RWPE2 (cell line): Measurements from ENCODE around the gene TICRR.

Source experiments
- ATAC-seq: fragments of 200-7000 bp; cut with Tn5 transposase; 3 replicates; pipeline ENCODE4 v1.9.1; 2021; ENCODE audit warnings: low read depth
- DNase-seq: peaks from one replicate; pipeline ENCODE4 v3.0.0-alpha.2; 2020; ENCODE audit warnings: low spot score
- H3K27ac ChIP-seq: fragments of 450-650 bp; 2 replicates; pipeline ENCODE4 v1.5.1; 2017; ENCODE audit warnings: mild to moderate bottlenecking; ENCODE audit not compliant: poor library complexity, severe bottlenecking
- H3K27me3 ChIP-seq: fragments of 250-450 bp; sonication (Bioruptor Pico); 2 replicates; pipeline ENCODE4 v1.5.1; 2021; ENCODE audit warnings: mild to moderate bottlenecking, moderate library complexity; ENCODE audit not compliant: insufficient read depth, poor library complexity, severe bottlenecking
- H3K36me3 ChIP-seq: fragments of 250-450 bp; sonication (Bioruptor Pico); 2 replicates; pipeline ENCODE4 v1.5.1; 2020; ENCODE audit warnings: low read depth, mild to moderate bottlenecking, moderate library complexity
- H3K4me1 ChIP-seq: fragments of 250-450 bp; sonication (Bioruptor Pico); 2 replicates; pipeline ENCODE4 v1.5.1; 2021; ENCODE audit warnings: mild to moderate bottlenecking, moderate library complexity; ENCODE audit not compliant: insufficient read depth, poor library complexity, severe bottlenecking
- H3K4me3 ChIP-seq: fragments of 250-450 bp; sonication (Bioruptor Pico); 2 replicates; pipeline ENCODE4 v1.5.1; 2021; ENCODE audit warnings: mild to moderate bottlenecking, moderate library complexity; ENCODE audit not compliant: severe bottlenecking
- H3K9me3 ChIP-seq: fragments of 250-450 bp; sonication (Bioruptor Pico); 2 replicates; pipeline ENCODE4 v1.5.1; 2021; ENCODE audit warnings: mild to moderate bottlenecking, moderate library complexity; ENCODE audit not compliant: severe bottlenecking
- TF ChIP-seq, protein P1 (sequence below): fragments of 450-650 bp; IDR thresholded peaks from one replicate; pipeline ENCODE4 v1.5.1; 2017; ENCODE audit warnings: mild to moderate bottlenecking, moderate library complexity; ENCODE audit not compliant: poor library complexity, severe bottlenecking

The TICRR gene

DNA sequence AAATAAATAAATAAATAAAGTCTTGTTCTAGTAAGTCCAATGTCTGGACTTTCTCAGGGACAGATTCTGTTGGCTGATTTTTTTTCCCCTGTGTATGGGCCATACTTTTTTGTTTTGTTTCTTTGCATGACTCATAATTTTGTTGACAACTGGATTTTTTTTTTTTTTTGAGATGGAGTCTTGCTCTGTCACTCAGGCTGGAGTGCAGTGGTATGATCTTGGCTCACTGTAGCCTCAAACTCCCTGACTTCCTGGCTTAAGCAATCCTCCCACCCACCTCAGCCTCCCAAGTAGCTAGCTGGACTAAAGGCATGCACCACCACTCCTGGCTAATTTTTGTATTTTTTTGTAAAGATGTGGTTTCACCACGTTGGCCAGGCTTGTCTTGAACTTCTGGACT lies 38.9 kb downstream of the TICRR start:
- DNase-seq: no peak
- no peaks in the 10 kb centered on the region for H3K27me3 ChIP-seq
- no peaks in the 10 kb centered on the region for H3K4me1 ChIP-seq
- TF ChIP-seq, protein P1, sequence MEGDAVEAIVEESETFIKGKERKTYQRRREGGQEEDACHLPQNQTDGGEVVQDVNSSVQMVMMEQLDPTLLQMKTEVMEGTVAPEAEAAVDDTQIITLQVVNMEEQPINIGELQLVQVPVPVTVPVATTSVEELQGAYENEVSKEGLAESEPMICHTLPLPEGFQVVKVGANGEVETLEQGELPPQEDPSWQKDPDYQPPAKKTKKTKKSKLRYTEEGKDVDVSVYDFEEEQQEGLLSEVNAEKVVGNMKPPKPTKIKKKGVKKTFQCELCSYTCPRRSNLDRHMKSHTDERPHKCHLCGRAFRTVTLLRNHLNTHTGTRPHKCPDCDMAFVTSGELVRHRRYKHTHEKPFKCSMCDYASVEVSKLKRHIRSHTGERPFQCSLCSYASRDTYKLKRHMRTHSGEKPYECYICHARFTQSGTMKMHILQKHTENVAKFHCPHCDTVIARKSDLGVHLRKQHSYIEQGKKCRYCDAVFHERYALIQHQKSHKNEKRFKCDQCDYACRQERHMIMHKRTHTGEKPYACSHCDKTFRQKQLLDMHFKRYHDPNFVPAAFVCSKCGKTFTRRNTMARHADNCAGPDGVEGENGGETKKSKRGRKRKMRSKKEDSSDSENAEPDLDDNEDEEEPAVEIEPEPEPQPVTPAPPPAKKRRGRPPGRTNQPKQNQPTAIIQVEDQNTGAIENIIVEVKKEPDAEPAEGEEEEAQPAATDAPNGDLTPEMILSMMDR: no peak
- no peak for ATAC-seq
- no peak overlapping the region for H3K27ac ChIP-seq
- H3K4me3 ChIP-seq: no peak overlapping the region
- H3K36me3 ChIP-seq: peaks cover 100% of the 10 kb centered on the region
- peaks cover 5% of the 10 kb centered on the region for H3K9me3 ChIP-seq

- no peak overlapping the region for H3K4me3 ChIP-seq
- no peak overlapping the region for H3K27ac ChIP-seq
- H3K27me3 ChIP-seq: no peaks in the 10 kb centered on the region
- ATAC-seq: no peak
- TF ChIP-seq, protein P1: no peak
- H3K9me3 ChIP-seq: peaks cover 5% of the 10 kb centered on the region
- H3K4me1 ChIP-seq: no peaks in the 10 kb centered on the region
- no peak for DNase-seq
- peaks cover 100% of the 10 kb centered on the region for H3K36me3 ChIP-seq
These were observed 39.9 kb downstream of the TICRR start for GRCh38 chr15:89615135-89615534.

GRCh38 chr15:89616228-89616627 lies 41.0 kb downstream of the TICRR start:
- ATAC-seq (no peak), DNase-seq (no peak)
- Histone ChIP-seq H3K27ac (no peak overlapping the region), H3K4me3 (no peak overlapping the region), H3K36me3 (peaks cover 100% of the 10 kb centered on the region), H3K9me3 (no peaks in the 10 kb centered on the region), H3K27me3 (no peaks in the 10 kb centered on the region), H3K4me1 (no peaks in the 10 kb centered on the region)
- TF ChIP-seq, protein P1: no peak

DNA sequence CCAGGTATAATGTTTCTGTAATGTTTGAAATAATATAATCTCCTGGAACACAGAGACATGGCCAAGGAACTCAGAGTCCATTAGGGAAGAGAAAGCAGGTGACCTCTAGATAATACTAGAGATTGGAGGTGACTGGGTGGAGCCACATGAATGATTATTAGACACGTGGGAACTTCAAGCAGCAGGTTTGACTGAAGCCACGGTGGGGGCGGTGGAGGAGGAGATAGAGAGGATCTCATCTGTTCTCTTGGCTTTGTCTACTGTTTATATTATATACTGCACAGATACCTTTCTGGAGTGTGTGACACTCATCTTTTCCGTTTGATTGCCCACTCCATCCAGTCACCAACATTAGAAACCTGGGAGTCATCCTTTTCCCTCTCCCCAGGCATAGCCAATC lies 46.3 kb downstream of the TICRR start:
- TF ChIP-seq, protein P1: no peak
- no peaks in the 10 kb centered on the region for H3K9me3 ChIP-seq
- ATAC-seq: no peak
- H3K27ac ChIP-seq: no peak overlapping the region
- DNase-seq: no peak
- H3K4me3 ChIP-seq: no peak overlapping the region
- no peaks in the 10 kb centered on the region for H3K4me1 ChIP-seq
- no peaks in the 10 kb centered on the region for H3K27me3 ChIP-seq
- peaks cover 100% of the 10 kb centered on the region for H3K36me3 ChIP-seq

DNA sequence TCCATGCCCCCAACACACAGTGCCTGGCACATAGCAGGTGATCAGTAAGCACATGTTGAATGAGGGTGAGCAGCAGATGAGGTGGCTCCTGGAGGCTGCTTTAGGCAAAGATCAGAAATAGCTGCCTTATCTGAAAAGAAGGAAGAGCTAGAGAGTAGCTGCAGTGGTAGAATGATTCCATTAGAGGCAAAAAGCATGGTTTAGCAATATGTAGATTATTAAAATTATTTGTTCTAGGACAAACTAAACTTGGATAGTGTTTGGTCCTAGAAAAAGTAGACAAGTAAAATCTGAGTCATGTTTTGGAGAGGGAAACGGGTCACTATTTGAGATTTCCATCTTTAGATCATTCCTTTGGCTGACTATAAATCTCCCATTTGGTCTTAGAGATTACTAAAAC lies 47.9 kb downstream of the TICRR start:
- DNase-seq (no peak), ATAC-seq (no peak)
- no peak overlapping the region for H3K27ac ChIP-seq
- no peaks in the 10 kb centered on the region for H3K27me3 ChIP-seq
- TF ChIP-seq, protein P1: no peak
- no peak overlapping the region for H3K4me3 ChIP-seq
- H3K36me3 ChIP-seq: peaks cover 100% of the 10 kb centered on the region
- no peaks in the 10 kb centered on the region for H3K4me1 ChIP-seq
- H3K9me3 ChIP-seq: no peaks in the 10 kb centered on the region
